Measurements from ENCODE around the gene LSAMP. TPM values are rescaled to one million over a fixed set of nuclear protein-coding genes. Genes with fewer than 3 reads are reported as not detected.

LSAMP gene
- total and polyA plus RNA-seq, 8 donors: 17.3 to 28.0 (median 26.0) TPM

- no peak overlapping the region for H3K4me3 ChIP-seq
- no peaks in the 10 kb centered on the region for H3K27me3 ChIP-seq
- H3K4me1 ChIP-seq: no peaks in the 10 kb centered on the region
- no peaks in the 10 kb centered on the region for H3K36me3 ChIP-seq
- H3K9me3 ChIP-seq: no peaks in the 10 kb centered on the region
- DNase-seq: peak in 1 of 4 donors; percentile 33
- intact Hi-C loops (cut with DNase I): no loop called here
- peak; percentile 93 for ATAC-seq
- TF ChIP-seq CTCF (IDR thresholded peaks at IDR 0.05): no peak
- H3K27ac ChIP-seq: no peak overlapping the region
Observed at GRCh38 chr3:115790759-115791158, 654.5 kb downstream of the LSAMP start.

DNA sequence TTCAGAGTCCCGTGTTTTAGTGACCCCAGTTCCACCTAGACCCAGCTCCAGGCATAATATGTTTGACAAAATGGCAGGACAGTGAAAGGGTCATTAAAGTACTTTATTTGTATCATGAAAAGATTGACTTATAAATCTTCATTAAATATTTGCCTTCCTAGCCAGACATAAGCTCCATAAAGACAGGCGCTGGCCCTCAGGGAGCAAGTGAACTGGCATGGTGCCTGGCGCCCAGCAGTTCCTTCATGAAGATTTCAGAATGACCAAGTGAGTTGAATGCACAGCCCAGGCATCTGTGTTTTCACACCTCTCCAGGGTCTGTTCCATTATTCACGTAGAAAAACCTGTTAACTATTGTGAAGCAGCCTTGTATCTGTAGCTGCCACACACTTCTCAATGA is 655.8 kb downstream of the LSAMP start:
- no peak for ATAC-seq
- DNase-seq: no peak
- H3K4me3 ChIP-seq: no peak overlapping the region
- H3K27ac ChIP-seq: no peak overlapping the region
- H3K9me3 ChIP-seq: no peaks in the 10 kb centered on the region
- peaks cover 0 to 7% of the 10 kb centered on the region in 2 donors for H3K4me1 ChIP-seq
- TF ChIP-seq CTCF (IDR thresholded peaks at IDR 0.05): no peak
- no peaks in the 10 kb centered on the region for H3K27me3 ChIP-seq
- intact Hi-C loops (cut with DNase I): no loop called here
- no peaks in the 10 kb centered on the region for H3K36me3 ChIP-seq

GRCh38 chr3:115788921-115789470 is 656.3 kb downstream of the LSAMP start:
- H3K27me3 ChIP-seq: peaks cover 0 to 4% of the 10 kb centered on the region in 2 donors
- no peak overlapping the region for H3K27ac ChIP-seq
- TF ChIP-seq CTCF (IDR thresholded peaks at IDR 0.05): no peak
- peaks cover 0 to 7% of the 10 kb centered on the region in 2 donors for H3K4me1 ChIP-seq
- DNase-seq (no peak), ATAC-seq (no peak)
- no peaks in the 10 kb centered on the region for H3K9me3 ChIP-seq
- H3K36me3 ChIP-seq: no peaks in the 10 kb centered on the region
- H3K4me3 ChIP-seq: no peak overlapping the region
- intact Hi-C loops (cut with DNase I): no loop called here

DNA sequence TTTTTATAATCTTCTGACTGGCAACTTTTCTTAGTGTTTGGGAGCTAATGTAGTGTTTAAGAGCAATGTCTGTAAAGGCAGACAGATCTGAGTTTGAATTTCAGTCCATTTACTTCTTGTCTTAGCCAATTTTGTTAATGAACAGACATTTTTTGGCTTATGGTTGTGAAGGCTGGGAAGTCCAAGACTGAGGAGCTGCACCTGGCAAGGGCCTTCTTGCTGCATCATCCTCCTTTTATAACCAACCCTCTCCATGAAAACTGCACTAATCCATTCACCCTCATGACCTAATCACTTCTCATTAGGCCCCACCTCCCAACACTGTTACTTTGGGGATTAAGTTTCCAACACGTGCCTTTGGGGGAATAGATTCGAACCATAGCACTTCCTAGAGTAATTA is 657.5 kb downstream of the LSAMP start:
- Histone ChIP-seq H3K4me1 (peaks cover 0 to 16% of the 10 kb centered on the region in 2 donors), H3K36me3 (no peaks in the 10 kb centered on the region), H3K27ac (no peak overlapping the region), H3K27me3 (peaks cover 0 to 13% of the 10 kb centered on the region in 2 donors), H3K9me3 (no peaks in the 10 kb centered on the region), H3K4me3 (no peak overlapping the region)
- no peak for TF ChIP-seq CTCF (IDR thresholded peaks at IDR 0.05)
- no peak for ATAC-seq
- intact Hi-C loops (cut with DNase I): no loop called here
- DNase-seq: no peak

- no peak overlapping the region for H3K27ac ChIP-seq
- TF ChIP-seq CTCF (IDR thresholded peaks at IDR 0.05): no peak
- no peak for DNase-seq
- H3K27me3 ChIP-seq: peaks cover 0 to 13% of the 10 kb centered on the region in 2 donors
- no peaks in the 10 kb centered on the region for H3K9me3 ChIP-seq
- H3K4me3 ChIP-seq: no peak overlapping the region
- H3K4me1 ChIP-seq: peaks cover 0 to 16% of the 10 kb centered on the region in 2 donors
- intact Hi-C loops (cut with DNase I): no loop called here
- no peaks in the 10 kb centered on the region for H3K36me3 ChIP-seq
- no peak for ATAC-seq
Observed at GRCh38 chr3:115785782-115786181, 659.5 kb downstream of the LSAMP start.

Measured in left lung (tissue), 10 donors.